Measurements from ENCODE around the gene KRT74.

KRT74 gene

DNA sequence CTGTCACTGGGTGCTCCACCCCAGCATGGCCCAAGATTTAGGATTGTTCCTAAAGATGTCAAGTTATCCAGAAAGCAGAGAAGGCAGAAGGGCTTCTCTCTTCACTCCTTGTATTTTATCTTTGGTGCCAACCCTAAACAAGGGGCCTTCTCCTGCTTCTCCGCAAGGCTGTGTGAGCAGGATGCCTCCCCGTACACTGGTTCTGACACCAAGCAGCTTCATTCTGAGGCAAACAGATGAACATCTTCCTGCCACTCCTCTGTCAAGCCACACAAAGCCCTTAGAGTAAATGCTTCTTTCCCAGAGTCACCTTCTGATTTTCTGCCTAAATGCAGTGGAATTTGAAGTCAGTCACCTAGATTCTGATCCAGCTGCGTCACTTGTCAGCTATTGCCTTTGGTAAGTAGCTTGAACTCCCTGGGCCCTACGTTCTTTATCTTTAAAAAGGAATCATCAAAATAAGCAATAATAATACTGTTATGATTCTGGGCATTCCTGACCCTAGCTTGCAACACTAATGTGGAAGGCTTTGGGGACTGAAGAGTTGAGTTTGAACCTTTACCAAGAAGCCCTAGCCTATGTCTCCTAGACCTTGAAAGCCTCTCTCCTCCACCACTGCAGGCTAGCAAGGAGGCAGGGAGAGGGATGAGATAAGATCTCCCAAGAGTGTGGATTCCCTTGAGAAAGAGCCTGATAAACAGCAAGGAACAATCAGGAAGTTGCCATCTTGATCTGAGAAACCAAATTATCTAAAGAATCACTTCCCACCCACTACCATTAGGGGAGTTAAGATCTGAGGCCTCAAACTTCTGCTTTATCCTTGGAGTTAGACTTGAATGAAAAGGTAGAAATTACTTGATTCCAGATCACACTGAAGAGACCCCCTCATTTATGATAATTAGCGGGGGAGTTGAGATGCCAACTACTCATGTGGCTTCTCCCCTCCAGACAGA is 39.1 kb upstream of the KRT74 start:
- Histone ChIP-seq H3K4me1 (ENCODE audit: control insufficient read depth, insufficient read depth, low read length) (no peaks in the 10 kb centered on the region; the same call in 1 of the 2 replicates), H3K27ac (ENCODE audit: low read length) (no peak overlapping the region), H3K9me3 (ENCODE audit: control insufficient read depth, insufficient read depth, low read length) (no peaks in the 10 kb centered on the region), H3K4me3 (ENCODE audit: low read length) (no peak overlapping the region), H3K27me3 (ENCODE audit: control insufficient read depth, insufficient read depth, low read length) (no peaks in the 10 kb centered on the region), H3K36me3 (ENCODE audit: control insufficient read depth, insufficient read depth, low read length) (no peaks in the 10 kb centered on the region)
- no peak for DNase-seq (ENCODE audit: low read depth, low spot score)
- WGBS (ENCODE audit: insufficient coverage, insufficient read length) = no CpG with 5 or more reads among the region's 5 CpGs

DNA sequence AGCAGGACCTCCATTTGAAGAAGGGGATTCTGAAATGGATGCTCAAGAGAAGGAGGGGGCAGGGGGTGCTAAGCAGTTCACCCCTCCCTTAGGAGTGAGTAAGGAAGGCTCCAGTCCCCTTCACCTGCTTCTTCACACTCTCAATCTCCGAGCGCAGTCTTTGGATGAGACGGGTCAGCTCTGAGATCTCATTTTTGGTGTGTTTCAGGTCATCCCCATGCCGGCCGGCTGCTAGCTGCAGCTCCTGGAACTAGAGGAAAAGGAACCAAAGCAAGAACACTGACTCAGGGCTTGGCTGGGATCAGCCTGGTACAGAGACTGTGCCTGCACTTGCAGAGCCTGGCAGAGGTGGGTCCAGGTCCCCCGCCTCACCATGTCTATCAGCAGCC is 37.4 kb upstream of the KRT74 start:
- no CpG with 5 or more reads among the region's 6 CpGs for WGBS (ENCODE audit: insufficient coverage, insufficient read length)
- Histone ChIP-seq H3K9me3 (ENCODE audit: control insufficient read depth, insufficient read depth, low read length) (no peaks in the 10 kb centered on the region), H3K4me3 (ENCODE audit: low read length) (no peak overlapping the region), H3K36me3 (ENCODE audit: control insufficient read depth, insufficient read depth, low read length) (no peaks in the 10 kb centered on the region), H3K27ac (ENCODE audit: low read length) (no peak overlapping the region), H3K4me1 (ENCODE audit: control insufficient read depth, insufficient read depth, low read length) (no peaks in the 10 kb centered on the region; the same call in 1 of the 2 replicates), H3K27me3 (ENCODE audit: control insufficient read depth, insufficient read depth, low read length) (no peaks in the 10 kb centered on the region)
- DNase-seq (ENCODE audit: low read depth, low spot score) = no peak

DNA sequence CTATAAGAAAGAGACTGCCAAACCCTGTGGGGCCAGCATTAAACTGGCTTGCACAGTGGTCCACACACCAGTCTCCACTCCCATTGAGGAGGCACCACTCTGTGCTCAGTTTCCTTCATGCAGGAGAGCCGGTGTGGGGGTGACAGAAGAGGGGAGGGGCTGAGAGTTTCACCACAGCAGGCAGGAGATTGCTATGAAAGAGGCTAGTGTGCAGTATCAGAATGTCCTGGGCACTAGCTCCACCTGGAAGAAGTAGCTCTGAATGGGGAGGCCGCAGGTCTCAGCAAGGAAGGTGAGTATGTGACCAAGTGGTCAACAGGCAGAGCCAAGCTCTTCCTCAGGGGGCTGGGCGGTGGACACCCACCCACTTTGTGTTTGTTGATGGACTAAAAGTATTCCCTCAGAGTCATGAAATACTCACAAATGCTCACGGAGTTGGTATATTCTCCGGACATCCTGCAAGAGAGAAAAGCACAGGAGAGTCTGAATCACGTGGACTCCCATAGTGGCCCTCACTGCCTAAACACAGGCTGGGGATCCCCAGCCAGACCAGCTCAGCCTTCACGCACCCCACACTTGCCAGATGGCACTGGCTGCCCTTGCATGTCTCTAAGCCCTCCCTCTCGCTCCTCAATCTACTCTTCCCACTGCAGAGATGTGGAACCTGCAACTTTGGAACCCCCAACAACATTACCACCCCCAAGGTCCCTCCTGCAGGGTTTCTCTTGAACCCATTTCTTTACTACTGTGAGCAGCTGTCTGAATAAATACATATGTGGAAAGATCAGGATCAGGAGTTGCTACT is 35.4 kb upstream of the KRT74 start:
- WGBS (ENCODE audit: insufficient coverage, insufficient read length) = no CpG with 5 or more reads among the region's 8 CpGs
- H3K9me3 ChIP-seq (ENCODE audit: control insufficient read depth, insufficient read depth, low read length) = no peaks in the 10 kb centered on the region
- no peaks in the 10 kb centered on the region for H3K36me3 ChIP-seq (ENCODE audit: control insufficient read depth, insufficient read depth, low read length)
- no peaks in the 10 kb centered on the region for H3K27me3 ChIP-seq (ENCODE audit: control insufficient read depth, insufficient read depth, low read length)
- no peak for DNase-seq (ENCODE audit: low read depth, low spot score)
- H3K27ac ChIP-seq (ENCODE audit: low read length) = no peak overlapping the region
- H3K4me1 ChIP-seq (ENCODE audit: control insufficient read depth, insufficient read depth, low read length) = no peaks in the 10 kb centered on the region; the same call in 1 of the 2 replicates
- H3K4me3 ChIP-seq (ENCODE audit: low read length) = no peak overlapping the region

DNA sequence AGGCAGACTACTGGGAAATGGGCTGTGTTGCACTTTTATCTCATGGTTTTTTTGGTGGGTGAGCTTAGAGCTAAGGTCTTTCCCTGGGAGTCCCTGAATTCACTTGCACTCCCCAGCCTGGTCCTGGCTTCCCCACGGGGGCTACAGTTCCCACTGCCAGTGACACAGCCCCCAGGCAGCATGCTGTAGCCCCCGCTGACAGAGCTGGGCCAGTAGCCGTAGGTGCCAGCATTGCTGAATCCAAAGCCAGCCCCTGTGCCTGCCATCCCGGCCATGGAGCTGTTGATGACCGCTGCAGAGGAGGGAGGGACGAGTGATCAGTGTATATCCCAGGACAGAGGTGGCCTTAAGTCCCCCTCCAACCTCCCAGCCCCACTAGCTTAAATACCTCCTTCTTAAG is 34.5 kb upstream of the KRT74 start:
- Histone ChIP-seq H3K4me1 (ENCODE audit: control insufficient read depth, insufficient read depth, low read length) (no peaks in the 10 kb centered on the region; the same call in 1 of the 2 replicates), H3K9me3 (ENCODE audit: control insufficient read depth, insufficient read depth, low read length) (no peaks in the 10 kb centered on the region), H3K27me3 (ENCODE audit: control insufficient read depth, insufficient read depth, low read length) (no peaks in the 10 kb centered on the region), H3K36me3 (ENCODE audit: control insufficient read depth, insufficient read depth, low read length) (no peaks in the 10 kb centered on the region), H3K4me3 (ENCODE audit: low read length) (no peak overlapping the region), H3K27ac (ENCODE audit: low read length) (no peak overlapping the region)
- no peak for DNase-seq (ENCODE audit: low read depth, low spot score)
- whole genome bisulfite sequencing (ENCODE audit: insufficient coverage, insufficient read length) = no CpG with 5 or more reads among the region's 6 CpGs

DNA sequence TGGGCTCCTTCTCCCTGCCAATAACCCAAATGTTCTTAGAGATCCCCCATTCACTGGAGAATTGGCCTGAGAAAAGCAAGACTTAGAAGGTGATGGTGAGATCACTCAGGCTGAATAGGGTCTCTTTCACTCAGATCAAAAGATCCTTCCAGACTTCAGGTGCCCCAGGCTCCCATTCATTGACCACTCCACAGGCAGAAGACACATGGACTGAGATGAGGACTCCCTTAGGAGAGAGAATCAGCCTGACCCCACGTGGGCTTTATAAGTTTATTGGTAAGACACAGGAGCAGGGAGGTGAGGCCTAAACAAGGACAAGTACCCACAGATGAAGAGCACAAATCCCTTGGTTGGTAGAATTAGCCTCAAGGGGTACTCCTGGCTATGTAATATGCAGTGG is 33.7 kb upstream of the KRT74 start:
- no peak for DNase-seq (ENCODE audit: low read depth, low spot score)
- no peaks in the 10 kb centered on the region for H3K27me3 ChIP-seq (ENCODE audit: control insufficient read depth, insufficient read depth, low read length)
- no peaks in the 10 kb centered on the region; the same call in 1 of the 2 replicates for H3K4me1 ChIP-seq (ENCODE audit: control insufficient read depth, insufficient read depth, low read length)
- no peak overlapping the region for H3K27ac ChIP-seq (ENCODE audit: low read length)
- WGBS (ENCODE audit: insufficient coverage, insufficient read length) = no CpG with 5 or more reads among the region's 1 CpG
- H3K9me3 ChIP-seq (ENCODE audit: control insufficient read depth, insufficient read depth, low read length) = no peaks in the 10 kb centered on the region
- no peaks in the 10 kb centered on the region for H3K36me3 ChIP-seq (ENCODE audit: control insufficient read depth, insufficient read depth, low read length)
- no peak overlapping the region for H3K4me3 ChIP-seq (ENCODE audit: low read length)

DNA sequence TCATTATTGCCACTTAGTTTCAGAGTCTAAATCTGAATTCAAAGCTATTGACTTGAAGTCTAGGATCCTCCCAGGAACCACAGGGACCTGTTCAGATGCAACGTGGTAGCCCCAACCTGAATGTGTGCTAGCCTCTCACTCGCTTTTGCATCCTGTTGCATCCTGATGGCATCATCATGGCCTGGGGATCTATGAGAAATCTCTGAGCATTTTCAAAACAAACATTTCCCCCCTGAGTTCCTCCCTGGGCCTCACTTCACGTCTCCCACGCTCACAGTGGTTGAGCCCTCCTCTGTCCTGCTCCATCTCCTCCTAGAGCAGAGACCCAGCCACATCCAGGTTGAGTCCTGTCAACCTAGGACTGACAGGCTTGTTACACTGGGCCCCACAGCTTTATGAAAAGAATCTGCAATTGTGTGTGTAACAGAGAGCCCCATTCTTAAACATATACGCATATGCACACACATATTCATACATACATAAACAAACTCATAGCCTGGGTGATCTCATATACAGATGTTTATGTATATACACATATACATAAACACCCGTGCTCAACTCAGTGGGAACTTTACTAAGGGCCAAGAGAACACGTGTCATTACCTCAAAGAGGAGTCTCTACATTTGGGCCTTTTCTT is 33.1 kb upstream of the KRT74 start:
- H3K36me3 ChIP-seq (ENCODE audit: control insufficient read depth, insufficient read depth, low read length) = no peaks in the 10 kb centered on the region
- no peaks in the 10 kb centered on the region for H3K9me3 ChIP-seq (ENCODE audit: control insufficient read depth, insufficient read depth, low read length)
- H3K4me1 ChIP-seq (ENCODE audit: control insufficient read depth, insufficient read depth, low read length) = no peaks in the 10 kb centered on the region; the same call in 1 of the 2 replicates
- no peaks in the 10 kb centered on the region for H3K27me3 ChIP-seq (ENCODE audit: control insufficient read depth, insufficient read depth, low read length)
- DNase-seq (ENCODE audit: low read depth, low spot score) = no peak
- H3K27ac ChIP-seq (ENCODE audit: low read length) = no peak overlapping the region
- WGBS (ENCODE audit: insufficient coverage, insufficient read length) = no CpG with 5 or more reads among the region's 7 CpGs
- no peak overlapping the region for H3K4me3 ChIP-seq (ENCODE audit: low read length)

DNA sequence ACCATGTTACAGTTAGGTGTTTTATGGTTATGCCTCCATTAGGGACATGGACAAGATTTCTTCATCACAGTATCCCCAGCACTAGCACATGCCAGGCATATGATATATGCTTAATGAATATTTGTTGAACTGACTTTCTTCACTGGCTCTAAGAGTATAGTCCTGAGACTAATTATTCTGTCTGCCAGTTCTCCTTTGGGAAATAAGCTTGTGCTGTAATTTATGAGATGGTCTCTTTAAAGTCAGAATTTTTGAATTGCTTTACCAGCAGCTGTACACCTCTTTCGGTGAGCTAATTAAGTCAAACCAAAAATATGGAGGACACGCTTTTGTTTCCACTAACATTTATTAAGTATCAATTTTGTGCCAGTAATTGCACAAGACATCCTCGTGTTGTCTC is 32.5 kb upstream of the KRT74 start:
- H3K4me3 ChIP-seq (ENCODE audit: low read length) = no peak overlapping the region
- no peaks in the 10 kb centered on the region for H3K9me3 ChIP-seq (ENCODE audit: control insufficient read depth, insufficient read depth, low read length)
- H3K36me3 ChIP-seq (ENCODE audit: control insufficient read depth, insufficient read depth, low read length) = no peaks in the 10 kb centered on the region
- no peak overlapping the region for H3K27ac ChIP-seq (ENCODE audit: low read length)
- H3K4me1 ChIP-seq (ENCODE audit: control insufficient read depth, insufficient read depth, low read length) = no peaks in the 10 kb centered on the region; the same call in 1 of the 2 replicates
- WGBS (ENCODE audit: insufficient coverage, insufficient read length) = no CpG with 5 or more reads among the region's 3 CpGs
- no peaks in the 10 kb centered on the region for H3K27me3 ChIP-seq (ENCODE audit: control insufficient read depth, insufficient read depth, low read length)
- DNase-seq (ENCODE audit: low read depth, low spot score) = no peak

DNA sequence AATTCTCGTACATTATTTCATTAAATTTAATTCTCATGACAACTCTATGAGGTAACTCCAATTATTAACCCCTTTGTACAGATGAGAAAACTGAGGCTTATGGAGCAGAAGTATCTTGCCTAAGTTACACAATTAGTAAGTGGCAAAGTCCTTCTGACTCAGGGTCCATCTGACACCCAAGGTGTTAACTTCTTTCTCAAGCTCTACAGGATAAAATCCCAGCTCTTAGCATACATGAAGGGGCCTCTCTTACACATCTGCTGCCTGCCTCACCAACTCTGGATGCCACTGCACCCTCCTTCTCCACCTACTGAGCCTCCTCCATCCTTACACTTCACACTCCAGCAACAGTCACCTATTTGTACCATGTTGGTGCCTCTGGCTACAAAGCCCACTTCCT is 31.9 kb upstream of the KRT74 start:
- no peaks in the 10 kb centered on the region for H3K36me3 ChIP-seq (ENCODE audit: control insufficient read depth, insufficient read depth, low read length)
- no CpG with 5 or more reads among the region's 1 CpG for WGBS (ENCODE audit: insufficient coverage, insufficient read length)
- DNase-seq (ENCODE audit: low read depth, low spot score) = no peak
- H3K27me3 ChIP-seq (ENCODE audit: control insufficient read depth, insufficient read depth, low read length) = no peaks in the 10 kb centered on the region
- no peaks in the 10 kb centered on the region for H3K9me3 ChIP-seq (ENCODE audit: control insufficient read depth, insufficient read depth, low read length)
- no peak overlapping the region for H3K4me3 ChIP-seq (ENCODE audit: low read length)
- no peak overlapping the region for H3K27ac ChIP-seq (ENCODE audit: low read length)
- H3K4me1 ChIP-seq (ENCODE audit: control insufficient read depth, insufficient read depth, low read length) = no peaks in the 10 kb centered on the region; the same call in 1 of the 2 replicates

DNA sequence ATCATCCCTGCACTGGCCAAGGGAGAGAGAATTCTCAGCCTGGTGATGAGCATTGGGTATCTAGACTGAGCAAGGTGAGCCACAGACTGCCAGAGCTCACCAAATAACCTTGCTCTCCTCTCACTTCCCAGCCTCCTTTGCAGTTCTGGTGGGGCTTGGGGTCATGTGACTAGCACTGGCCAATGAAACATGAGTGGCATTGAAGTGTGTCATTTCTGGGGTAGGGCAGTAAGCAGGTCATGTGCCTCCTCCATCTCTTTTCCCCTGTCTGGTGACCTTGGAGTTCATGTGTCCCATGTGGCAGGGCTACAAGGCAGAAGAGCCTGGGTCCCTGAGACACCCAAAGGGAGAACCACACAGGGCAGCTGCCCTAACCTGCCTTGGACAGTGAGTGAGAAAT is 31.2 kb upstream of the KRT74 start:
- no peaks in the 10 kb centered on the region for H3K27me3 ChIP-seq (ENCODE audit: control insufficient read depth, insufficient read depth, low read length)

DNA sequence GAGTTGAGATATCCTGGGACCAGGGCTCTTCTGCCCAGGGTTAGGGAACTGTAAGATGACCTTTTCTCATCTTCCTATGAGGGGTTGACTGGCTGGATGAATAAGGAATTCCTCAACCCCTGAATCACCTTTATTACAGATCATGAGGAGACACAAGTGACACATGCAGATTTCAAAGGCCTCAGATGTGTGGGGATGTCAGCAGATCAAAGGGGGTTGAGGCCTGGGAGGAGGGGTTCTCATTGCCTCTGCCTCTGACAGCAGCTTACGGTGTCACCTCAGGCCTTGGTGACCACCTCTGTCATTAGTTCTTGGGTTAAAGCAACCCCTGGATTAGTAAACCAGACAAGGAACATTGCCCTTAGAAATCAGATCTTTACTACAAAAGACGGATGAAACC is 29.7 kb upstream of the KRT74 start:
- no peak for DNase-seq (ENCODE audit: low read depth, low spot score)
- Histone ChIP-seq H3K27ac (ENCODE audit: low read length) (no peak overlapping the region), H3K36me3 (ENCODE audit: control insufficient read depth, insufficient read depth, low read length) (no peaks in the 10 kb centered on the region), H3K4me3 (ENCODE audit: low read length) (no peak overlapping the region), H3K9me3 (ENCODE audit: control insufficient read depth, insufficient read depth, low read length) (no peaks in the 10 kb centered on the region), H3K4me1 (ENCODE audit: control insufficient read depth, insufficient read depth, low read length) (no peaks in the 10 kb centered on the region), H3K27me3 (ENCODE audit: control insufficient read depth, insufficient read depth, low read length) (no peaks in the 10 kb centered on the region)
- no CpG with 5 or more reads among the region's 2 CpGs for WGBS (ENCODE audit: insufficient coverage, insufficient read length)

More for the DNA sequence above, 31.2 kb upstream of the KRT74 start:
- Histone ChIP-seq H3K36me3 (ENCODE audit: control insufficient read depth, insufficient read depth, low read length) (no peaks in the 10 kb centered on the region), H3K9me3 (ENCODE audit: control insufficient read depth, insufficient read depth, low read length) (no peaks in the 10 kb centered on the region), H3K27ac (ENCODE audit: low read length) (no peak overlapping the region), H3K4me3 (ENCODE audit: low read length) (no peak overlapping the region), H3K4me1 (ENCODE audit: control insufficient read depth, insufficient read depth, low read length) (no peaks in the 10 kb centered on the region)
- no peak for DNase-seq (ENCODE audit: low read depth, low spot score)
